H1 (cell line): ENCODE data around the gene PBX1. TPM values are rescaled to one million over a fixed set of nuclear protein-coding genes. Genes with fewer than 3 reads are reported as not detected.

Experiments used
- CTCF ChIA-PET: fragments of 300-600 bp; sonication (Branson Sonifier 250); formaldehyde crosslinking; loops from one replicate; lab custom pipeline; 2021; ENCODE audit not compliant: partially characterized antibody; lab: Charles Lee
- POLR2A ChIA-PET: fragments of 300-600 bp; sonication (Branson Sonifier 250); formaldehyde crosslinking; loops from one replicate; lab custom pipeline; 2021; ENCODE audit warnings: inconsistent platforms; ENCODE audit not compliant: partially characterized antibody; lab: Charles Lee
- DNase-seq, 2 experiments: peaks; one replicate each; pipeline versions ENCODE4 v3.0.0 to v3.0.0-alpha.2; 2010 to 2022; ENCODE audit warnings: low spot score in 2 of 2, low read depth in 1 of 2, mixed read lengths in 1 of 2
- FAIRE-seq: peaks from 2 replicates; lab custom pipeline; 2011; peaks lifted over from hg19 to GRCh38; lab: Jason Lieb, UNC
- H2AFZ ChIP-seq: 2 replicates; pipeline ENCODE4 v1.8.1; 2012; ENCODE audit warnings: low read length, inconsistent platforms
- H2AK5ac ChIP-seq: 2 replicates; pipeline ENCODE4 v1.6.1; 2013; ENCODE audit warnings: low read depth, low read length
- H2BK120ac ChIP-seq: replicated peaks from 2 replicates; pipeline ENCODE3; 2013; ENCODE audit warnings: low read depth, low read length, inconsistent platforms
- H2BK12ac ChIP-seq: 2 replicates; pipeline ENCODE4 v1.6.1; 2013; ENCODE audit warnings: low read depth, low read length
- H2BK15ac ChIP-seq: 2 replicates; pipeline ENCODE4 v1.6.1; 2013; ENCODE audit warnings: low read length
- H2BK20ac ChIP-seq: 2 replicates; pipeline ENCODE4 v1.6.1; 2013; ENCODE audit warnings: low read length
- H2BK5ac ChIP-seq: 2 replicates; pipeline ENCODE4 v1.6.1; 2013; ENCODE audit warnings: low read depth, low read length
- H3K14ac ChIP-seq: 2 replicates; pipeline ENCODE4 v1.6.1; 2013; ENCODE audit warnings: inconsistent platforms; ENCODE audit not compliant: insufficient read length
- H3K18ac ChIP-seq: 2 replicates; pipeline ENCODE4 v1.6.1; 2013; ENCODE audit warnings: low read length; ENCODE audit errors: extremely low read depth
- H3K23ac ChIP-seq: 2 replicates; pipeline ENCODE4 v1.6.1; 2013; ENCODE audit warnings: inconsistent platforms; ENCODE audit not compliant: insufficient read length
- H3K23me2 ChIP-seq: 2 replicates; pipeline ENCODE4 v1.6.1; 2013; ENCODE audit warnings: low read depth, low read length
- H3K27ac ChIP-seq: 2 replicates; pipeline ENCODE4 v1.6.1; 2011; ENCODE audit warnings: low read depth, low read length, inconsistent platforms
- H3K27me3 ChIP-seq, 4 experiments: replicated peaks in 1 of 4; 1 replicate in 1 of 4; 2 replicates in 3 of 4; pipeline versions ENCODE4 v1.6.1 to v1.8.1; 2011 to 2013; ENCODE audit warnings: low read length in 3 of 4, mild to moderate bottlenecking in 3 of 4, inconsistent platforms in 2 of 4, mixed read lengths in 2 of 4, moderate library complexity in 1 of 4; ENCODE audit not compliant: control insufficient read depth in 3 of 4, insufficient read depth in 3 of 4; ENCODE audit errors: extremely low read depth in 1 of 4
- H3K36me3 ChIP-seq, 4 experiments: 2 replicates each; pipeline versions ENCODE4 v1.6.1 to v1.8.1; 2011 to 2013; ENCODE audit warnings: mild to moderate bottlenecking in 4 of 4, low read length in 3 of 4, moderate library complexity in 2 of 4, control low read depth in 1 of 4, inconsistent platforms in 1 of 4; ENCODE audit not compliant: insufficient read depth in 4 of 4, control insufficient read depth in 2 of 4
- H3K4ac ChIP-seq: replicated peaks from 2 replicates; pipeline ENCODE3; 2013; ENCODE audit warnings: low read length, low read depth, mixed read lengths, inconsistent platforms; ENCODE audit not compliant: insufficient read length
- H3K4me1 ChIP-seq, 4 experiments: replicated peaks in 1 of 4; 1 replicate in 1 of 4; 2 replicates in 3 of 4; pipeline versions ENCODE4 v1.6.1 to v1.8.1; 2011 to 2013; ENCODE audit warnings: low read length in 3 of 4, inconsistent platforms in 2 of 4, mixed read lengths in 1 of 4; ENCODE audit not compliant: insufficient read depth in 4 of 4, control insufficient read depth in 3 of 4
- H3K4me2 ChIP-seq, 2 experiments: 2 replicates each; pipeline versions ENCODE4 v1.6.1 to v1.8.1; 2011 to 2013; ENCODE audit warnings: low read depth in 2 of 2, low read length in 2 of 2, control low read depth in 1 of 2, inconsistent platforms in 1 of 2, mild to moderate bottlenecking in 1 of 2; ENCODE audit not compliant: insufficient read depth in 1 of 2
- H3K4me3 ChIP-seq, 4 experiments: fragments of 200-600, 300-600 bp in 1 of 4; sonication (generic), shearing (Covaris generic), sonication (Bioruptor Twin) in 1 of 4; 2 replicates each; pipeline versions ENCODE4 v1.5.1 to v1.8.1; 2011 to 2016; ENCODE audit warnings: low read length in 4 of 4, low read depth in 3 of 4, control low read depth in 2 of 4, inconsistent platforms in 2 of 4, mild to moderate bottlenecking in 2 of 4, mixed read lengths in 1 of 4, moderate library complexity in 1 of 4; ENCODE audit not compliant: insufficient read depth in 2 of 4; ENCODE audit errors: extremely low read depth in 1 of 4
- H3K56ac ChIP-seq: replicated peaks from 2 replicates; pipeline ENCODE3; 2013; ENCODE audit warnings: low read depth, mild to moderate bottlenecking, mixed read lengths, low read length, inconsistent platforms; ENCODE audit not compliant: insufficient read length
- H3K79me1 ChIP-seq: 2 replicates; pipeline ENCODE4 v1.6.1; 2013; ENCODE audit warnings: low read depth, low read length, control low read depth
- H3K79me2 ChIP-seq, 2 experiments: 2 replicates each; pipeline versions ENCODE4 v1.6.1 to v1.8.1; 2012 to 2013; ENCODE audit warnings: low read length in 2 of 2, mild to moderate bottlenecking in 2 of 2, inconsistent platforms in 1 of 2; ENCODE audit not compliant: insufficient read depth in 2 of 2, control insufficient read depth in 1 of 2
- H3K9ac ChIP-seq, 4 experiments: replicated peaks in 1 of 4; 1 replicate in 1 of 4; 2 replicates in 3 of 4; pipeline versions ENCODE4 v1.6.1 to v1.8.1; 2011 to 2013; ENCODE audit warnings: low read depth in 3 of 4, low read length in 3 of 4, control low read depth in 2 of 4, mild to moderate bottlenecking in 2 of 4, moderate library complexity in 2 of 4, inconsistent platforms in 1 of 4; ENCODE audit errors: extremely low read depth in 1 of 4
- H3K9me3 ChIP-seq, 2 experiments: 2 replicates each; pipeline versions ENCODE4 v1.6.1 to v1.8.1; 2012 to 2013; ENCODE audit warnings: mild to moderate bottlenecking in 2 of 2, moderate library complexity in 2 of 2, control low read depth in 1 of 2, inconsistent platforms in 1 of 2, low read depth in 1 of 2, low read length in 1 of 2, mixed read lengths in 1 of 2; ENCODE audit not compliant: insufficient read depth in 2 of 2
- H4K20me1 ChIP-seq, 2 experiments: replicated peaks in 1 of 2; 2 replicates each; pipeline versions ENCODE3 to v1.8.1; 2011 to 2013; ENCODE audit warnings: inconsistent platforms in 2 of 2, low read length in 2 of 2, mild to moderate bottlenecking in 1 of 2; ENCODE audit not compliant: insufficient read depth in 2 of 2, control insufficient read depth in 1 of 2
- H4K5ac ChIP-seq: 2 replicates; pipeline ENCODE4 v1.6.1; 2013; ENCODE audit warnings: low read length, low read depth, mixed read lengths, inconsistent platforms; ENCODE audit not compliant: insufficient read length
- H4K8ac ChIP-seq: 2 replicates; pipeline ENCODE4 v1.8.0; 2013; ENCODE audit warnings: mild to moderate bottlenecking, moderate library complexity, low read length, inconsistent platforms; ENCODE audit not compliant: insufficient read depth; ENCODE audit errors: extremely low read depth
- H4K91ac ChIP-seq: replicated peaks from 2 replicates; pipeline ENCODE3; 2013; ENCODE audit warnings: low read length, mixed read lengths, inconsistent platforms; ENCODE audit not compliant: insufficient read length
- ASH2L ChIP-seq: fragments of 200-600, 300-600 bp; sonication (generic); IDR thresholded peaks from one replicate; pipeline ENCODE4 v1.7.1; 2017; ENCODE audit warnings: low read length
- ATF2 ChIP-seq: IDR thresholded peaks from 2 replicates; pipeline ENCODE4 v1.6.1; 2012; ENCODE audit warnings: low read length, inconsistent platforms
- CTCF ChIP-seq, 3 experiments: IDR thresholded peaks; 1 replicate in 2 of 3; 2 replicates in 1 of 3; pipeline versions ENCODE4 v1.5.1 to v1.6.1; 2011; ENCODE audit warnings: low read length in 3 of 3, mild to moderate bottlenecking in 3 of 3, inconsistent platforms in 2 of 3, low read depth in 1 of 3, moderate library complexity in 1 of 3; ENCODE audit not compliant: insufficient read depth in 1 of 3; ENCODE audit errors: control extremely low read depth in 1 of 3
- GABPA ChIP-seq: IDR thresholded peaks from 2 replicates; pipeline ENCODE4 v1.6.1; 2011; ENCODE audit warnings: mild to moderate bottlenecking, low read length, moderate library complexity, borderline replicate concordance; ENCODE audit not compliant: insufficient read depth
- HDAC6 ChIP-seq: IDR thresholded peaks from one replicate; pipeline ENCODE4 v1.7.1; 2012; ENCODE audit warnings: low read depth, mild to moderate bottlenecking, inconsistent platforms, low read length, moderate library complexity
- SIRT6 ChIP-seq: IDR thresholded peaks from one replicate; pipeline ENCODE4 v1.7.1; 2012; ENCODE audit warnings: low read length, inconsistent platforms
- TAF1 ChIP-seq: IDR thresholded peaks from 2 replicates; pipeline ENCODE4 v1.6.1; 2011; ENCODE audit warnings: mild to moderate bottlenecking, low read depth, low read length
- WGBS, 2 experiments: shearing (Covaris generic) in 1 of 2; methylation state at CpG; one replicate each; pipeline versions ENCODE4 v1.1.6 to v1.1.7; 2013 to 2015; ENCODE audit warnings: low lambda C conversion rate in 2 of 2, mixed read lengths in 2 of 2, inconsistent platforms in 1 of 2, low coverage in 1 of 2, missing lambda C conversion rate in 1 of 2; ENCODE audit not compliant: insufficient replicate concordance in 2 of 2, insufficient coverage in 1 of 2, insufficient read length in 1 of 2; ENCODE audit errors: extremely low coverage in 1 of 2, missing lambda C conversion rate in 1 of 2; 5-methylcytosine and 5-hydroxymethylcytosine counted together
- polyA plus RNA-seq, 7 experiments: library from polyadenylated mRNA; depleted of rRNA in 3 of 7; stranded (reverse) in 5 of 7; unstranded in 2 of 7; fragments of >200 nt in 5 of 7; fragments of 200-250 nt in 2 of 7; gene quantifications; 1 replicate in 5 of 7; 2 replicates in 1 of 7; 4 replicates in 1 of 7; pipeline versions ENCODE4 v1.2.1 to v1.2.3, GENCODE V29; 2011 to 2013; ENCODE audit warnings: missing spikeins in 2 of 7, mixed read lengths in 2 of 7
- total RNA-seq: library from RNA; stranded (reverse); fragmentation: NEBNext Ultra II Directional; extraction: Animal tissue kit (Norgen Biotek cat#: 25700); gene quantifications from 2 replicates; pipeline ENCODE4 v1.2.1, GENCODE V29; 2021

PBX1 gene
- total and polyA plus RNA-seq, 2 of the 8 experiments (the other 6 are each of a cell fraction or from before 2014, with no cell fraction given), result 87.4 to 124 TPM

- H2BK12ac ChIP-seq, result no peak overlapping the region
- H3K23me2 ChIP-seq, result no peaks in the 10 kb centered on the region; the same call in 1 of the 2 replicates
- H3K18ac ChIP-seq, result peak overlapping the region; percentile 13; the same call in 1 of the 2 replicates
- peaks cover 16 to 88% of the 10 kb centered on the region in 2 experiments for H3K79me2 ChIP-seq
- no peak overlapping the region for H4K8ac ChIP-seq
- no peak overlapping the region for H3K23ac ChIP-seq
- H3K4ac ChIP-seq, result no peak overlapping the region
- POLR2A ChIA-PET, result interaction anchor here (0.9 to 2.5 kb wide), 5 partner anchors 11 to 29 kb away, joined by 3 to 9 read pairs (median 3); partner anchors contain the start of gene PBX1
- H3K27me3 ChIP-seq, result no peaks in the 10 kb centered on the region
- H2AFZ ChIP-seq, result no peak overlapping the region
- H3K4me3 ChIP-seq, result peak overlapping the region in 1 of 4 experiments; percentile 51; a peak in 3 of 8 replicates
- FAIRE-seq, result no peak
- H4K5ac ChIP-seq, result no peak overlapping the region
- H2BK15ac ChIP-seq, result no peak overlapping the region
- CTCF ChIA-PET, result interaction anchor here (0.7 to 1.0 kb wide), 5 partner anchors 10 to 33 kb away, joined by 3 read pairs; partner anchors contain the start of gene PBX1
- no peak overlapping the region for H3K9ac ChIP-seq
- H3K79me1 ChIP-seq, result peaks cover 8% of the 10 kb centered on the region
- no peak overlapping the region for H2BK120ac ChIP-seq
- peaks cover 0 to 30% (median 6%) of the 10 kb centered on the region in 4 experiments; a peak in 5 of 8 replicates for H3K36me3 ChIP-seq
- H4K20me1 ChIP-seq, result peaks cover 7 to 14% of the 10 kb centered on the region in 2 experiments
- no peak overlapping the region for H3K56ac ChIP-seq
- WGBS, 2 experiments, result 71% methylated on average over 11 of the region's 12 CpGs; no CpG with 5 or more reads in 1 of the 2 experiments
- peak overlapping the region; percentile 47 to 49 for H3K4me2 ChIP-seq
- H3K4me1 ChIP-seq, result peaks cover 25 to 62% (median 56%) of the 10 kb centered on the region in 4 experiments
- DNase-seq, result no peak
- H4K91ac ChIP-seq, result no peak overlapping the region
- no peak overlapping the region for H3K14ac ChIP-seq
- H2BK5ac ChIP-seq, result no peak overlapping the region; the same call in 1 of the 2 replicates
- no peak overlapping the region for H2AK5ac ChIP-seq
- H3K9me3 ChIP-seq, result no peaks in the 10 kb centered on the region
- no peak overlapping the region for H2BK20ac ChIP-seq
- H3K27ac ChIP-seq, result no peak overlapping the region
- TF ChIP-seq TAF1 (no peak), ATF2 (no peak), HDAC6 (no peak), SIRT6 (no peak), CTCF (IDR thresholded peaks at IDR 0.05; ENCODE audit: control extremely low read depth in 1 of 3, insufficient read depth in 1 of 3, low read depth in 1 of 3, low read length in 3 of 3) (no peak), ASH2L (no peak), GABPA (no peak)
Measured at GRCh38 chr1:164587617-164588501, 28.9 kb downstream of the PBX1 start.
